DND-41 (cell line): ENCODE measurements around the gene RHCG.

ENCODE experiments used
- ATAC-seq: fragments of 200-7000 bp; cut with Tn5 transposase; 3 replicates; pipeline ENCODE4 v1.9.1; 2021; ENCODE audit warnings: low read depth; ENCODE audit not compliant: insufficient read depth
- DNase-seq: peaks from one replicate; pipeline ENCODE4 v3.0.0-alpha.2; 2020
- H2AFZ ChIP-seq: 2 replicates; pipeline ENCODE4 v1.6.0; 2012; ENCODE audit warnings: low read depth, low read length
- H3K27ac ChIP-seq: 2 replicates; pipeline ENCODE4 v1.5.1; 2012; ENCODE audit warnings: low read length, inconsistent platforms
- H3K27me3 ChIP-seq: fragments of 200-600 bp; sonication (generic); 2 replicates; pipeline ENCODE4 v1.6.0; 2012; ENCODE audit warnings: low read length, mild to moderate bottlenecking, inconsistent platforms; ENCODE audit not compliant: insufficient read depth, poor library complexity
- H3K36me3 ChIP-seq: 2 replicates; pipeline ENCODE4 v1.5.1; 2012; ENCODE audit warnings: low read length, inconsistent platforms; ENCODE audit not compliant: insufficient read depth
- H3K4me1 ChIP-seq: 2 replicates; pipeline ENCODE4 v1.5.1; 2012; ENCODE audit warnings: mild to moderate bottlenecking, low read length; ENCODE audit not compliant: insufficient read depth
- H3K4me2 ChIP-seq: 2 replicates; pipeline ENCODE4 v1.6.0; 2012; ENCODE audit warnings: mild to moderate bottlenecking, moderate library complexity, low read length, inconsistent platforms; ENCODE audit not compliant: insufficient read depth
- H3K4me3 ChIP-seq, 2 experiments: fragments of 200-600 bp in 1 of 2; shearing (Covaris generic) in 1 of 2; 2 replicates each; pipeline ENCODE4 v1.5.1; 2012 to 2016; ENCODE audit warnings: inconsistent platforms in 2 of 2, low read length in 2 of 2, mild to moderate bottlenecking in 2 of 2, low read depth in 1 of 2, moderate library complexity in 1 of 2
- H3K79me2 ChIP-seq: 2 replicates; pipeline ENCODE4 v1.6.0; 2012; ENCODE audit warnings: low read length, inconsistent platforms; ENCODE audit not compliant: insufficient read depth
- H3K9ac ChIP-seq: 2 replicates; pipeline ENCODE4 v1.6.0; 2012; ENCODE audit warnings: low read depth, mild to moderate bottlenecking, inconsistent platforms, low read length, moderate library complexity
- H3K9me3 ChIP-seq: 2 replicates; pipeline ENCODE4 v1.5.1; 2012; ENCODE audit warnings: low read length, moderate library complexity, mild to moderate bottlenecking, inconsistent platforms; ENCODE audit not compliant: insufficient read depth, severe bottlenecking
- H4K20me1 ChIP-seq: 2 replicates; pipeline ENCODE4 v1.6.0; 2012; ENCODE audit warnings: low read length; ENCODE audit not compliant: insufficient read depth
- EZH2 ChIP-seq: IDR thresholded peaks from 3 replicates; pipeline ENCODE4 v1.6.1; 2012; ENCODE audit warnings: borderline replicate concordance, low read depth, mild to moderate bottlenecking, moderate library complexity, low read length, inconsistent platforms; ENCODE audit not compliant: severe bottlenecking
- TF ChIP-seq, protein P1 (sequence below): IDR thresholded peaks from 2 replicates; pipeline ENCODE4 v1.5.1; 2012; ENCODE audit warnings: borderline replicate concordance, low read length, moderate library complexity, mild to moderate bottlenecking; ENCODE audit not compliant: poor library complexity, severe bottlenecking; ENCODE audit errors: extremely low read depth

The RHCG gene

DNA sequence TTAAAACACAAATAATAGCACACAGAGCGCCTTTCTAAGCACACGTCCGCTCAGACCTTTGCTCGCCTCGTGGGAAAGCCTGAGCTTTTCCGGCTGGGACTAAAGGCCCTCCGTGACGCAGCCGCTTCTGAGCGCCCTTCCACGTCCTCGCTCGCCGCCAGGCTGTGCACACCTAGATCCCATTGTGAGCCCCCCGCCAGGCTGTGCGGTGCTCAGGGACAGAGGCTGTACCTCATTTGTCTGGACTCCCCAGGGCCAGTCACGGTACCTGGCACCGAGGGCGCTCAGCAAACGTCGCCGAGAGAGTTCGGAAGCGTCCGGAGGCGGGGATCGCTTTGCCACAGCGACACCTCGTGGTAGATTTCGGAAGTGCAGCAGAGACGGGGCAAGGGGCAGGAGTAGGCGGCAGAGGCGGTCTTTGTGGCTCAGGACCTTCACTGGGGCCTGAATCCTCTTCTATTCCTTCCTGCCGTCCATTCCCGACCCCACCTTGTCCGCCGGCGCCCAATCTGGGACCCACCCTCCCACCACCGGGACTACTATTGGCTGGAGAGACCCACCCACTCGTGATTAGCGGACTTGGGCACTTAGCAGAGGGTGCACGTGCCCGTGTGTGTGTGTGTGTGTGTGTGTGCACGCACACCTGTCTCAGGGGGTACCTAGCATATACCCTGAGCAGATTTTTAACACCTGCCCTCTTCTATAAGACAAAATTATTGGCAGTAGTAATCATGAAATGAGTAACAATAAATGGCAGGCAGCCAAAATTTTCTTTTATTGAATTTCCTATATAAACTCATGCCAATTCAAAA is 65.6 kb downstream of the RHCG start:
- DNase-seq (peak; percentile 74), ATAC-seq (peak; percentile 97)
- Histone ChIP-seq H3K4me3 (no peak overlapping the region), H4K20me1 (no peaks in the 10 kb centered on the region; the same call in 1 of the 2 replicates), H3K9me3 (no peaks in the 10 kb centered on the region), H3K27me3 (peaks cover 10% of the 10 kb centered on the region), H3K36me3 (no peaks in the 10 kb centered on the region), H3K4me1 (peaks cover 7% of the 10 kb centered on the region), H3K9ac (0 out of 2 replicates have a peak overlapping the region, but pooled peaks have one; percentile 21), H3K79me2 (no peaks in the 10 kb centered on the region), H3K27ac (no peak overlapping the region), H2AFZ (peak overlapping the region; percentile 42; the same call in 1 of the 2 replicates), H3K4me2 (peak overlapping the region; percentile 55)
- TF ChIP-seq, protein P1, sequence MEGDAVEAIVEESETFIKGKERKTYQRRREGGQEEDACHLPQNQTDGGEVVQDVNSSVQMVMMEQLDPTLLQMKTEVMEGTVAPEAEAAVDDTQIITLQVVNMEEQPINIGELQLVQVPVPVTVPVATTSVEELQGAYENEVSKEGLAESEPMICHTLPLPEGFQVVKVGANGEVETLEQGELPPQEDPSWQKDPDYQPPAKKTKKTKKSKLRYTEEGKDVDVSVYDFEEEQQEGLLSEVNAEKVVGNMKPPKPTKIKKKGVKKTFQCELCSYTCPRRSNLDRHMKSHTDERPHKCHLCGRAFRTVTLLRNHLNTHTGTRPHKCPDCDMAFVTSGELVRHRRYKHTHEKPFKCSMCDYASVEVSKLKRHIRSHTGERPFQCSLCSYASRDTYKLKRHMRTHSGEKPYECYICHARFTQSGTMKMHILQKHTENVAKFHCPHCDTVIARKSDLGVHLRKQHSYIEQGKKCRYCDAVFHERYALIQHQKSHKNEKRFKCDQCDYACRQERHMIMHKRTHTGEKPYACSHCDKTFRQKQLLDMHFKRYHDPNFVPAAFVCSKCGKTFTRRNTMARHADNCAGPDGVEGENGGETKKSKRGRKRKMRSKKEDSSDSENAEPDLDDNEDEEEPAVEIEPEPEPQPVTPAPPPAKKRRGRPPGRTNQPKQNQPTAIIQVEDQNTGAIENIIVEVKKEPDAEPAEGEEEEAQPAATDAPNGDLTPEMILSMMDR = peak; percentile 93
- no peak for TF ChIP-seq EZH2

DNA sequence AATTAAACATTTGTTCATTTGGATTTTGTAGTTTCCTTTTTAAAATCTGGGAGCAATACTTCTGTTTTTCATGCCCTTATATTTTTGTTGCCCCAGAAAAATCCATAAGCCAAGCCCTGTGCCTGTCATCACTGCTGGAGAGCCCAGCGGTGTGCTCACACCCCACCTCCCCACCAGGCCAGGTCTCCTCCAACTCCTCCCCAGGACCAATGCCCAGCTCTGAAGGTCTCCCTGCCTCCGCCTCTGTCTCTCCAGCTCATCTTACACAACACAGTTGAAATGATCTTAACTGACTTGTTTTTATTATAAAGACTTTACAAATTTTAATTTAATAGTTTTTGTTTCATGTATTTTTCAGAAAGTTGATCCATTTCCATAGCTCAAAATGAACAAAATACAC is 66.4 kb downstream of the RHCG start:
- H2AFZ ChIP-seq = no peak overlapping the region
- no peak overlapping the region for H3K9ac ChIP-seq
- TF ChIP-seq, protein P1 = no peak
- no peak for TF ChIP-seq EZH2
- no peak overlapping the region for H3K4me2 ChIP-seq
- H3K79me2 ChIP-seq = no peaks in the 10 kb centered on the region
- no peak overlapping the region for H3K4me3 ChIP-seq
- H3K27me3 ChIP-seq = peaks cover 8% of the 10 kb centered on the region
- H3K36me3 ChIP-seq = no peaks in the 10 kb centered on the region
- no peaks in the 10 kb centered on the region; the same call in 1 of the 2 replicates for H4K20me1 ChIP-seq
- DNase-seq (no peak), ATAC-seq (no peak)
- H3K9me3 ChIP-seq = no peaks in the 10 kb centered on the region
- peaks cover 7% of the 10 kb centered on the region for H3K4me1 ChIP-seq
- no peak overlapping the region for H3K27ac ChIP-seq

DNA sequence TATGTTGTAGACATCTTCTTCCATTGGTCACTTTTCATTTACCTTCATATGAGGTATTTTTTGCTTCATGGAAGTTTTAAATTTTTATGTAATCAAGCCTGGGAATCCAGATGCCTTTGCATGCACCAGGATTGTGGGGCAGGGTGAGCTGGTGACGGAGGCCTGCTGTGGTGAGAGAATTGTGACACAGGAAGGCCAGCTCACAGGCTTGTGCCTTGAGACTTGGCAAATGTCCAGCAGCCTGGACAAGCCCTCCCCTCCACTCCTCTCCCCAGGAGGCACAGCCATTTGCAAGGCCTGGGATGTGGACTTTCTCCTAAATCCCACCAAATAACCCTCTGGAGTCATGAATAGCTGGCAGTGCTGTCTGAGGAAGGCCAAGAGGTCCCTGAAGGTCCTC is 67.4 kb downstream of the RHCG start:
- Histone ChIP-seq H3K79me2 (no peaks in the 10 kb centered on the region), H3K4me3 (no peak overlapping the region), H3K9me3 (no peaks in the 10 kb centered on the region), H3K36me3 (no peaks in the 10 kb centered on the region), H2AFZ (no peak overlapping the region), H4K20me1 (no peaks in the 10 kb centered on the region; the same call in 1 of the 2 replicates), H3K4me1 (peaks cover 7% of the 10 kb centered on the region), H3K4me2 (no peak overlapping the region), H3K9ac (no peak overlapping the region), H3K27ac (no peak overlapping the region), H3K27me3 (peaks cover 8% of the 10 kb centered on the region)
- TF ChIP-seq EZH2 = no peak
- TF ChIP-seq, protein P1 = no peak
- ATAC-seq (no peak), DNase-seq (no peak)

DNA sequence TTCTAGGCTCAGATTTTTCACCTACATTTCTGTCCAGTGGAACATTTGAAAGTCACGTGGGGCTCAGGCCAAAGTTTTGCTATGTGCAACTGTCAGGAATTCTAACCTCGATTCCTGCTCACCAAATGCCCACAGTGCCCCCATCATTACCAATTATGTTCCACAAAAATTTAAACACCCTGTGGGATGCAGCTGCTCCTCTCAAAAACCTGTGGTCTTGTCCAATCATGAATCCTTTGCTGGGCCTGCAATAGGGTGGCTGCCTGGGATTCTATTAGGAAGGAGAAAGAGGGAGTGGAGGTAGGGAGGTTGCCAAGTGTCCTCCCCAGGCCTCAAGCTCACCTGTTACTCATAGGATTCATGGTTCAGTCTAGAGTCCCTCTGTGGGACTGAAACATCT is 68.1 kb downstream of the RHCG start:
- no peaks in the 10 kb centered on the region; the same call in 1 of the 2 replicates for H4K20me1 ChIP-seq
- no peak overlapping the region for H3K27ac ChIP-seq
- H3K4me3 ChIP-seq = no peak overlapping the region
- DNase-seq = no peak
- H2AFZ ChIP-seq = no peak overlapping the region
- H3K9me3 ChIP-seq = no peaks in the 10 kb centered on the region
- TF ChIP-seq EZH2 = no peak
- TF ChIP-seq, protein P1 = no peak
- no peaks in the 10 kb centered on the region for H3K36me3 ChIP-seq
- ATAC-seq = no peak
- H3K4me1 ChIP-seq = peaks cover 7% of the 10 kb centered on the region
- H3K27me3 ChIP-seq = peaks cover 8% of the 10 kb centered on the region
- H3K79me2 ChIP-seq = no peaks in the 10 kb centered on the region
- no peak overlapping the region for H3K4me2 ChIP-seq
- no peak overlapping the region for H3K9ac ChIP-seq
